Nucleus accumbens (tissue), 56 donors: ENCODE measurements around the gene ATP2A3.

Experiments used
- DNase-seq, 56 donors: peaks; one replicate each; lab custom pipeline; 2025; lab: John Stamatoyannopoulos, UW

ATP2A3 gene

GRCh38 chr17:3976675-3977171, 12.5 kb upstream of the ATP2A3 start:
- peak in 17 of 56 donors; percentile 6 to 69 (median 22) for DNase-seq

GRCh38 chr17:3974980-3975379, 10.7 kb upstream of the ATP2A3 start:
- no peak for DNase-seq

GRCh38 chr17:3974138-3974687, 10.0 kb upstream of the ATP2A3 start:
- no peak for DNase-seq

- DNase-seq = no peak
These were observed 9.4 kb upstream of the ATP2A3 start for GRCh38 chr17:3973495-3974137.

- DNase-seq = no peak
These were observed 8.7 kb upstream of the ATP2A3 start for GRCh38 chr17:3972931-3973330.

GRCh38 chr17:3972281-3972731, 8.1 kb upstream of the ATP2A3 start:
- no peak for DNase-seq

- DNase-seq = no peak
These were observed 6.4 kb upstream of the ATP2A3 start for GRCh38 chr17:3970668-3971067.

- no peak for DNase-seq
These were observed 5.7 kb upstream of the ATP2A3 start for GRCh38 chr17:3969963-3970362.

- DNase-seq = no peak
These were observed 4.8 kb upstream of the ATP2A3 start for GRCh38 chr17:3968886-3969524.

GRCh38 chr17:3968015-3968414, 3.8 kb upstream of the ATP2A3 start:
- DNase-seq = no peak

GRCh38 chr17:3966720-3967363, 2.6 kb upstream of the ATP2A3 start:
- no peak for DNase-seq

GRCh38 chr17:3965118-3965800, 1.0 kb upstream of the ATP2A3 start:
- DNase-seq = peak in 2 of 56 donors; percentile 3 to 10

GRCh38 chr17:3963237-3964201, 718 bp downstream of the ATP2A3 start:
- DNase-seq = peak in 3 of 56 donors; percentile 8 to 15 (median 10)

GRCh38 chr17:3962965-3963236, 1.3 kb downstream of the ATP2A3 start:
- DNase-seq = no peak

GRCh38 chr17:3962217-3962964, 1.8 kb downstream of the ATP2A3 start:
- no peak for DNase-seq

GRCh38 chr17:3961564-3962047, 2.6 kb downstream of the ATP2A3 start:
- no peak for DNase-seq

- peak in 1 of 56 donors; percentile 10 for DNase-seq
These were observed 3.5 kb downstream of the ATP2A3 start for GRCh38 chr17:3960764-3961163.

- no peak for DNase-seq
These were observed 4.2 kb downstream of the ATP2A3 start for GRCh38 chr17:3959921-3960601.
